Panc1 (cell line): ENCODE data around the gene SYAP1. TPM values are rescaled to one million over a fixed set of nuclear protein-coding genes. Genes with fewer than 3 reads are reported as not detected.
"Not testable (repeated sequence)": the region's sequence is repeated elsewhere in the genome, so short reads cannot be mapped to it uniquely, and the experiment has no call there.

Experiments
- ATAC-seq: fragments of 200-7000 bp; cut with Tn5 transposase; 2 replicates; pipeline ENCODE4 v1.9.1; 2020; ENCODE audit warnings: mild to moderate bottlenecking, moderate library complexity
- BruUV-seq: library from RNA; stranded (reverse); fragments of 400-500 nt; replicated peaks from 2 replicates; lab custom pipeline; 2021; lab: Mats Ljungman, UMichigan
- CTCF ChIA-PET: fragments of 300-600 bp; sonication (Branson Sonifier 250); formaldehyde crosslinking; loops from one replicate; lab custom pipeline; 2022; ENCODE audit warnings: antibody characterized with exemption; lab: Charles Lee
- POLR2A ChIA-PET: fragments of 300-600 bp; sonication (Branson Sonifier 250); formaldehyde crosslinking; loops from one replicate; lab custom pipeline; 2022; ENCODE audit warnings: antibody characterized with exemption; lab: Charles Lee
- DNase-seq: peaks from one replicate; pipeline ENCODE4 v3.0.0-alpha.2; 2010; ENCODE audit warnings: low read depth, low spot score
- H3K27ac ChIP-seq: 2 replicates; pipeline ENCODE4 v1.5.1; 2011; ENCODE audit warnings: mild to moderate bottlenecking, low read length, inconsistent platforms
- H3K27me3 ChIP-seq: fragments of 200-500 bp; sonication (Bioruptor generic); 2 replicates; pipeline ENCODE4 v1.6.0; 2014; ENCODE audit warnings: low read length, inconsistent platforms; ENCODE audit not compliant: control insufficient read depth, insufficient read depth
- H3K36me3 ChIP-seq: fragments of 200-500 bp; sonication (Bioruptor generic); 2 replicates; pipeline ENCODE4 v1.5.1; 2014; ENCODE audit warnings: inconsistent platforms, mild to moderate bottlenecking, low read length, moderate library complexity; ENCODE audit not compliant: control insufficient read depth, insufficient read depth
- H3K4me1 ChIP-seq: 2 replicates; pipeline ENCODE4 v1.5.1; 2011; ENCODE audit warnings: inconsistent platforms, mild to moderate bottlenecking, low read length, moderate library complexity; ENCODE audit not compliant: control insufficient read depth, insufficient read depth
- H3K4me3 ChIP-seq, 2 experiments: 2 replicates each; pipeline ENCODE4 v1.5.1; 2011 to 2012; ENCODE audit warnings: low read depth in 2 of 2, low read length in 2 of 2, mild to moderate bottlenecking in 2 of 2, inconsistent platforms in 1 of 2, moderate library complexity in 1 of 2
- H3K9me3 ChIP-seq: fragments of 200-500 bp; sonication (Bioruptor generic); 2 replicates; pipeline ENCODE4 v1.5.1; 2014; ENCODE audit warnings: low read depth, mild to moderate bottlenecking, inconsistent platforms, low read length, moderate library complexity; ENCODE audit not compliant: control insufficient read depth, insufficient read depth
- CTCF ChIP-seq: fragments of 450-650 bp; IDR thresholded peaks from 2 replicates; pipeline ENCODE4 v1.5.1; 2017; ENCODE audit warnings: mild to moderate bottlenecking
- POLR2AphosphoS5 ChIP-seq: IDR thresholded peaks from 2 replicates; pipeline ENCODE4 v1.6.1; 2012; ENCODE audit warnings: mild to moderate bottlenecking, low read depth, low read length, moderate library complexity
- SIN3A ChIP-seq: IDR thresholded peaks from 2 replicates; pipeline ENCODE4 v1.6.1; 2012; ENCODE audit warnings: low read depth, mild to moderate bottlenecking, low read length, moderate library complexity, borderline replicate concordance; ENCODE audit not compliant: insufficient read depth
- TCF7L2 ChIP-seq: IDR thresholded peaks from 2 replicates; pipeline ENCODE4 v1.6.1; 2011; ENCODE audit warnings: mild to moderate bottlenecking, low read depth, low read length, inconsistent platforms
- in situ Hi-C: cut with HindIII; loops from 2 replicates; pipeline ENCODE4 v1.10.0; 2016; ENCODE audit warnings: low sequenced_read_pairs, low pct_unique_long_range_greater_than_20kb
- intact Hi-C: fragments of 100-400 bp; cut with micrococcal nuclease; formaldehyde crosslinking; loops from one replicate; pipeline ENCODE4 v1.10.0; 2022; ENCODE audit not compliant: unreplicated experiment
- total RNA-seq: library from RNA; stranded (reverse); gene quantifications from one replicate; pipeline ENCODE4 v1.2.1, GENCODE V29; 2021; ENCODE audit not compliant: unreplicated experiment
- TF ChIP-seq, protein P1 (sequence below), 2 experiments: IDR thresholded peaks; 2 replicates each; pipeline ENCODE4 v1.6.1; 2011 to 2012; ENCODE audit warnings: low read depth in 2 of 2, control low read depth in 1 of 2, low read length in 1 of 2, mild to moderate bottlenecking in 1 of 2, moderate library complexity in 1 of 2; ENCODE audit not compliant: insufficient read depth in 1 of 2

SYAP1 gene
- total RNA-seq, 1 experiment from 2014 or later: 23.4 TPM

- Histone ChIP-seq H3K27ac (no peak overlapping the region), H3K4me1 (no peaks in the 10 kb centered on the region), H3K9me3 (no peaks in the 10 kb centered on the region), H3K36me3 (peaks cover under 1% of the 10 kb centered on the region; the same call in 1 of the 2 replicates), H3K27me3 (no peaks in the 10 kb centered on the region), H3K4me3 (no peak overlapping the region)
- ChIA-PET CTCF (no interaction called here), POLR2A (no interaction called here)
- BruUV-seq: no TSS peak
- in situ Hi-C loops (no loop called here), intact Hi-C loops (no loop called here)
- no peak for DNase-seq
- ATAC-seq: no peak
- TF ChIP-seq CTCF (no peak), TCF7L2 (no peak), SIN3A (no peak)
- TF ChIP-seq, protein P1, sequence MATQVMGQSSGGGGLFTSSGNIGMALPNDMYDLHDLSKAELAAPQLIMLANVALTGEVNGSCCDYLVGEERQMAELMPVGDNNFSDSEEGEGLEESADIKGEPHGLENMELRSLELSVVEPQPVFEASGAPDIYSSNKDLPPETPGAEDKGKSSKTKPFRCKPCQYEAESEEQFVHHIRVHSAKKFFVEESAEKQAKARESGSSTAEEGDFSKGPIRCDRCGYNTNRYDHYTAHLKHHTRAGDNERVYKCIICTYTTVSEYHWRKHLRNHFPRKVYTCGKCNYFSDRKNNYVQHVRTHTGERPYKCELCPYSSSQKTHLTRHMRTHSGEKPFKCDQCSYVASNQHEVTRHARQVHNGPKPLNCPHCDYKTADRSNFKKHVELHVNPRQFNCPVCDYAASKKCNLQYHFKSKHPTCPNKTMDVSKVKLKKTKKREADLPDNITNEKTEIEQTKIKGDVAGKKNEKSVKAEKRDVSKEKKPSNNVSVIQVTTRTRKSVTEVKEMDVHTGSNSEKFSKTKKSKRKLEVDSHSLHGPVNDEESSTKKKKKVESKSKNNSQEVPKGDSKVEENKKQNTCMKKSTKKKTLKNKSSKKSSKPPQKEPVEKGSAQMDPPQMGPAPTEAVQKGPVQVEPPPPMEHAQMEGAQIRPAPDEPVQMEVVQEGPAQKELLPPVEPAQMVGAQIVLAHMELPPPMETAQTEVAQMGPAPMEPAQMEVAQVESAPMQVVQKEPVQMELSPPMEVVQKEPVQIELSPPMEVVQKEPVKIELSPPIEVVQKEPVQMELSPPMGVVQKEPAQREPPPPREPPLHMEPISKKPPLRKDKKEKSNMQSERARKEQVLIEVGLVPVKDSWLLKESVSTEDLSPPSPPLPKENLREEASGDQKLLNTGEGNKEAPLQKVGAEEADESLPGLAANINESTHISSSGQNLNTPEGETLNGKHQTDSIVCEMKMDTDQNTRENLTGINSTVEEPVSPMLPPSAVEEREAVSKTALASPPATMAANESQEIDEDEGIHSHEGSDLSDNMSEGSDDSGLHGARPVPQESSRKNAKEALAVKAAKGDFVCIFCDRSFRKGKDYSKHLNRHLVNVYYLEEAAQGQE (IDR thresholded peaks at IDR 0.05; ENCODE audit: insufficient read depth in 1 of 2, low read depth in 2 of 2, low read length in 1 of 2): no peak
Measured at GRCh38 chrX:16725072-16725471, 5.7 kb downstream of the SYAP1 start.

DNA sequence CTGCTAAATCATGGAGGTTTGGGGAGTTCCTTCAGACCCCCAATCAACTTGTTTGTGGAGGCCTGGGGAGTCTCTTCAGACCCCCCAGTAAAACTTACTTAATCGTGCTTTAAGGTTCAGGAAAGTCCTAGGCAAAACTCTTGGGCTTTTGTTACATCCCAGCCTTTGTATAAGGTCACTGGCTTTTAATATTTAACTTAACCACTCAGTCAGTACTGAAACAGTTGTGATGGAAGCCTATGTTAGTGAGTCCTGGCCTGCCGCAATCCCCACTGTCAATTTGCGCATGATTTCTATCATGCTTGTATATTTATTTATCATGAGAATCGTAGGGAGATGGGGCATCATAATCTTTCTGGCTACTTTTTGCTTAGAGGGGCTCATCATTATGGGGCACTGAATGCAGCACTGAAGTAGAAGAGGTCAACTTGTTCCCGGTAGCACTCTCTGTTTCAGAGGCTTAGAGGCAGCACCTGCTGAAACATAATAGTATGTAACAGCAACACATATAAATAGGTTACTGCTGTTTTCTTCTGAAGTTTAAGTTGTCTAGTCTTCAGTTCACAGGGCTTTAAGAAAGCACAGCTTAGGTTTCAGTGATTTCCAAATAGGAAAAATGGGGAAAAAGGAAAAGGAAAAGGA lies 7.1 kb downstream of the SYAP1 start:
- POLR2A ChIA-PET: interaction anchor here (0.7 kb wide), 1 partner anchor 40 kb away, joined by 3 read pairs; no protein-coding TSS in a partner anchor
- not testable (repeated sequence) for BruUV-seq

DNA sequence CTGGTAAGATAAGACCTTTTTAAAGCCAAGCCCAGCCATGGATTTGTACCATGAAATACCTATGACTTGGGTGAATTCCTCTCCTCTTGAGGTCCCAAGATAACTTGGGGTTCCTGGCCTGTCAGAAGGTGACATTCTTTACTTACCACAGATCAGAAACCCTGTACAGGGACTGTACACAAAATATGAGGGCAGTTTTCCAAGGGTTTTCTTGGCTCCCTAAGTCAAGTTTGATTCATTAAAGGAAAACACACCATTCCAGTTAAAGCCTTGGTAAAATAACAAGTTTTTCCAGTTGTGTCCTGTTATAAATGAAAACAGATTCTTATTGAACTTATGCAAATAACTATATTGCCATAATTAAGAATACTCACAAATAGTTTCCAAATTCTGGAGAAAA lies 8.2 kb downstream of the SYAP1 start:
- POLR2A ChIA-PET: interaction anchor here (0.7 kb wide), 1 partner anchor 10 kb away, joined by 6 read pairs; no protein-coding TSS in a partner anchor
- ATAC-seq: no peak
- BruUV-seq: no TSS peak

More for the DNA sequence above, 7.1 kb downstream of the SYAP1 start:
- H3K4me1 ChIP-seq, H3K4me3 ChIP-seq, H3K27me3 ChIP-seq, ATAC-seq, H3K36me3 ChIP-seq, DNase-seq, H3K9me3 ChIP-seq, H3K27ac ChIP-seq, intact Hi-C loops, CTCF ChIA-PET, in situ Hi-C loops: not testable (repeated sequence)

More for the DNA sequence above, 8.2 kb downstream of the SYAP1 start:
- Histone ChIP-seq H3K9me3 (no peaks in the 10 kb centered on the region), H3K36me3 (no peaks in the 10 kb centered on the region), H3K4me1 (no peaks in the 10 kb centered on the region), H3K27ac (no peak overlapping the region), H3K27me3 (no peaks in the 10 kb centered on the region), H3K4me3 (no peak overlapping the region)
- intact Hi-C loops (no loop called here), in situ Hi-C loops (no loop called here)
- no peak for DNase-seq
- no peak for TF ChIP-seq CTCF
- TF ChIP-seq TCF7L2: no peak
- TF ChIP-seq, protein P1 (IDR thresholded peaks at IDR 0.05; ENCODE audit: insufficient read depth in 1 of 2, low read depth in 2 of 2, low read length in 1 of 2): no peak
- no peak for TF ChIP-seq POLR2AphosphoS5
- no peak for TF ChIP-seq SIN3A
- CTCF ChIA-PET: no interaction called here
